Karpas-422 (cell line): ENCODE measurements around the gene GFM1. TPM values are rescaled to one million over a fixed set of nuclear protein-coding genes. Genes with fewer than 3 reads are reported as not detected.

Experiments
- DNase-seq: peaks from one replicate; pipeline ENCODE4 v3.0.0-alpha.2; 2015
- H2AFZ ChIP-seq: fragments of 200-600 bp; sonication (generic); 2 replicates; pipeline ENCODE4 v1.6.1; 2014; ENCODE audit warnings: antibody characterized with exemption, low read length, mixed read lengths
- H3K27ac ChIP-seq: fragments of 200-600 bp; sonication (generic); 2 replicates; pipeline ENCODE4 v1.5.1; 2014; ENCODE audit warnings: mild to moderate bottlenecking, low read length, moderate library complexity
- H3K27me3 ChIP-seq: fragments of 200-600 bp; sonication (generic); 2 replicates; pipeline ENCODE4 v1.6.1; 2014; ENCODE audit warnings: low read length, mixed read lengths
- H3K36me3 ChIP-seq: fragments of 200-600 bp; sonication (generic); 2 replicates; pipeline ENCODE4 v1.6.1; 2014; ENCODE audit warnings: low read length, mixed read lengths; ENCODE audit not compliant: insufficient read depth
- H3K4me1 ChIP-seq: fragments of 200-600 bp; sonication (generic); 2 replicates; pipeline ENCODE4 v1.6.1; 2014; ENCODE audit warnings: mild to moderate bottlenecking, low read length, mixed read lengths
- H3K4me2 ChIP-seq: fragments of 200-600 bp; sonication (generic); 2 replicates; pipeline ENCODE4 v1.6.1; 2014; ENCODE audit warnings: low read length, low read depth, mild to moderate bottlenecking; ENCODE audit not compliant: poor library complexity, severe bottlenecking
- H3K4me3 ChIP-seq: fragments of 200-600 bp; sonication (generic); 2 replicates; pipeline ENCODE4 v1.5.1; 2014; ENCODE audit warnings: mild to moderate bottlenecking, antibody characterized with exemption, low read length, mixed read lengths
- H3K79me2 ChIP-seq: fragments of 200-600 bp; sonication (generic); 2 replicates; pipeline ENCODE4 v1.6.1; 2014; ENCODE audit warnings: mild to moderate bottlenecking, low read length, mixed read lengths
- H3K9ac ChIP-seq: fragments of 200-600 bp; sonication (generic); 2 replicates; pipeline ENCODE4 v1.6.0; 2014; ENCODE audit warnings: low read length
- H3K9me2 ChIP-seq: fragments of 200-600 bp; sonication (generic), shearing (Covaris generic); replicated peaks from 2 replicates; pipeline ENCODE4 v1.6.0; 2014; ENCODE audit warnings: mild to moderate bottlenecking, low read length, moderate library complexity; ENCODE audit not compliant: insufficient read depth
- H3K9me3 ChIP-seq: fragments of 300-700, 200-600 bp; sonication (generic); 2 replicates; pipeline ENCODE4 v1.6.1; 2014; ENCODE audit warnings: low read length, mixed read lengths
- H4K20me1 ChIP-seq: fragments of 200-600 bp; sonication (generic); 2 replicates; pipeline ENCODE4 v1.6.1; 2014; ENCODE audit warnings: mild to moderate bottlenecking, antibody characterized with exemption, low read length, low read depth; ENCODE audit not compliant: insufficient read depth
- total RNA-seq: library from RNA; depleted of rRNA; stranded (reverse); fragments of >200 nt; shearing (Covaris generic); gene quantifications from 2 replicates; pipeline ENCODE4 v1.2.3, GENCODE V29; 2014; ENCODE audit warnings: low replicate concordance

GFM1 gene
- total RNA-seq, 1 experiment from 2014 or later: 74.1 TPM

DNA sequence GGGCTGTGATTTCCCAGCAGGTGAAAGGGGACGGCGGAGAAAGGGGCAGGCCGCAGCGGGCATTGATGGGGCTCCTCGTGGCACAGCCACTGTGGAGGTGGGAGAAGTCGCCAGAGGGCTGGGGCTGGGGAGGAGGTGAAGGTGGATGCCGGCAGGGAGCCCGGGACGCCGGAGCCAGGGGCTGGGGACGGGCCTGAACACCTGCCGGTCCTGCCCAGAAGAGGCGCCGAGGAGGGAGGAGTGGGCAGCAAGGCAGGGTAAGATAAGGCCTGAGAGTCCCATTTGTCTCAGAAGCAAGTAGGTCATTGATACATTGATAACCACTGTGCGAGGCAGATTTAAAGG lies 88.5 kb downstream of the GFM1 start:
- DNase-seq: no peak
- H3K9ac ChIP-seq: no peak overlapping the region
- H4K20me1 ChIP-seq: no peaks in the 10 kb centered on the region
- no peaks in the 10 kb centered on the region for H3K9me2 ChIP-seq
- H3K4me2 ChIP-seq: no peak overlapping the region
- H3K4me3 ChIP-seq: no peak overlapping the region
- no peaks in the 10 kb centered on the region for H3K27me3 ChIP-seq
- no peak overlapping the region for H2AFZ ChIP-seq
- peaks cover 4% of the 10 kb centered on the region for H3K36me3 ChIP-seq
- no peak overlapping the region for H3K27ac ChIP-seq
- H3K9me3 ChIP-seq: peaks cover 3% of the 10 kb centered on the region; the same call in 1 of the 2 replicates
- H3K4me1 ChIP-seq: peaks cover 4% of the 10 kb centered on the region; the same call in 1 of the 2 replicates
- H3K79me2 ChIP-seq: no peaks in the 10 kb centered on the region

DNA sequence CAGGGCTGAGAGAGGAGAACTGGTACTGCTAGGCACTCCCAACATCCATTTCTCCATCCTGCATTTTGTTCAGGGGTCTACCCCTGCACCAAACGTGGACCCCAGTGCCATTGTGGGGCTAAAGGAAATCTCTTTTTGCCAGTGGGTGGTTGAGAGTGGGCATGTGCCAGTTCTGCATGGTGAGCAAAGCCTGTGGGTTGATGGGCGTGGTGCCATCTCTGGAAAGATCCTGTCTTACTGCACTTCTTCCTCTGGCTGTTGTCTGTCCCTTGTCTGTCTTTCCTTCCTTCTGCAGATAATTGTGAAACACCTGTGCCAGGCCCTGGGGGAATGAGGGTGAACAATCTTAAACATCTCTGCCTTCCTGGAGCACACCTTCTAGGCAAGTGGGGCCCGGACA lies 89.3 kb downstream of the GFM1 start:
- no peak overlapping the region for H3K4me2 ChIP-seq
- no peak overlapping the region for H3K27ac ChIP-seq
- DNase-seq: no peak
- H3K9ac ChIP-seq: no peak overlapping the region
- H3K4me3 ChIP-seq: no peak overlapping the region
- peaks cover 3% of the 10 kb centered on the region; the same call in 1 of the 2 replicates for H3K9me3 ChIP-seq
- H3K79me2 ChIP-seq: no peaks in the 10 kb centered on the region
- H3K27me3 ChIP-seq: no peaks in the 10 kb centered on the region
- H3K9me2 ChIP-seq: no peaks in the 10 kb centered on the region
- no peak overlapping the region for H2AFZ ChIP-seq
- no peaks in the 10 kb centered on the region for H3K4me1 ChIP-seq
- peaks cover 4% of the 10 kb centered on the region for H3K36me3 ChIP-seq
- no peaks in the 10 kb centered on the region for H4K20me1 ChIP-seq

DNA sequence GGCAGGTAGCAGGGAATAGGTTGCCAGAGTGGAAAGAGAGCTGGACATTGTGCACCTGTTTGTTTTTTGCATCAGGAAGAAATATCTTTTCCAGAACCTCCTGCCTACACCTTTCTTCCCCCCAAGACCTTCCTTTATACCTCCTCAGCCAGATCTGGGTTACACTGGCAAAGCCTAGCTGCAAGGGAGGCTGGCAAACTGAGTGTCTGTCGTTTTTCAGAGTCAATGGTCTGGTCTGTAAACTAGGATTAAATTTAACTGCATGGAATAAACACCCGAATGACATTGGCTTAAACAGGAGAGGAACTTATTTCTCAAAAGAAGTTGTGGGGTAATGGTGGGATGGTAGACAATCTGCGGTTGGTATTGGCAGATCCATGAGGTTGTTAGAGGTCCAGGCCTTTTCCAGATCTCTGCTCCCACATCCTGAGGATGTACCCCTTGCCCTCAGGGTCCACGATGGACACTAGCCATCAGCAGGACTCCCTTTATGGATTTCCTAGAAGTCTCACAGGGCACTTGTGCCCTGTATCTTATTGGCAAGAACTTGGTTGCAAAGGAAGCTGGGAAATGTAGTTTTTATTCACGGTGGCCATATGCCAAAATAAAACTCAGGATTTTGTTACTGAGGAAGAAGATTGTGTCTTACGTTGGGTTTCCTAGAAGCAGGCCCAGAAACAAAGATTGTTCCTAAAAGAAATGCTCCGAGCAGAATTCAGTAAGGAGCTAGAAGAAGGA lies 91.1 kb downstream of the GFM1 start:
- H2AFZ ChIP-seq: no peak overlapping the region
- no peak overlapping the region for H3K4me2 ChIP-seq
- DNase-seq: no peak
- H3K27ac ChIP-seq: no peak overlapping the region
- H3K4me3 ChIP-seq: no peak overlapping the region
- H3K79me2 ChIP-seq: no peaks in the 10 kb centered on the region
- no peaks in the 10 kb centered on the region for H3K27me3 ChIP-seq
- no peaks in the 10 kb centered on the region for H3K4me1 ChIP-seq
- H3K9me3 ChIP-seq: peaks cover 3% of the 10 kb centered on the region; the same call in 1 of the 2 replicates
- H3K36me3 ChIP-seq: peaks cover 4% of the 10 kb centered on the region
- no peaks in the 10 kb centered on the region for H3K9me2 ChIP-seq
- H3K9ac ChIP-seq: no peak overlapping the region
- H4K20me1 ChIP-seq: no peaks in the 10 kb centered on the region

DNA sequence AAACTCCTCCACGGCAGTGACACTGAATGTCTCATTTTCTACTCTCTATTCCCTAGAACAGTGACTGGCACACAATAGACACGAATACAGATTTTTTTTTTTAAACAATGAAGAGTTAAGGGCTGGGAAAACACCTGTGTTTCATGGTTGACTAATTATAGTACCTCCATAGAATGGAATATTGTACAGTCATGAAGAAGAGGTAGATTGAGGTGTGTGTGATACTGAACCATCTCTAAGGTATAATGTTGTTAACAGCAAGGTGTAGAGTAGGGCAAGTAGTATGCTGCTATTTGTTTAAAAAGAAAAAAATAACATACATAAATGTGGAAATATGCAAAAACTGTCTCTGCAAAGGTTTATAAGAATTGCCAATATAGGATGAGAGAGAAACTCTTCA lies 93.1 kb downstream of the GFM1 start:
- H3K27me3 ChIP-seq: no peaks in the 10 kb centered on the region
- H3K4me2 ChIP-seq: no peak overlapping the region
- H2AFZ ChIP-seq: no peak overlapping the region
- no peaks in the 10 kb centered on the region for H3K4me1 ChIP-seq
- no peaks in the 10 kb centered on the region; the same call in 1 of the 2 replicates for H3K36me3 ChIP-seq
- no peak for DNase-seq
- H3K9ac ChIP-seq: no peak overlapping the region
- no peaks in the 10 kb centered on the region for H3K79me2 ChIP-seq
- H4K20me1 ChIP-seq: no peaks in the 10 kb centered on the region
- peaks cover 3% of the 10 kb centered on the region; the same call in 1 of the 2 replicates for H3K9me3 ChIP-seq
- no peak overlapping the region for H3K4me3 ChIP-seq
- no peak overlapping the region for H3K27ac ChIP-seq
- H3K9me2 ChIP-seq: no peaks in the 10 kb centered on the region

DNA sequence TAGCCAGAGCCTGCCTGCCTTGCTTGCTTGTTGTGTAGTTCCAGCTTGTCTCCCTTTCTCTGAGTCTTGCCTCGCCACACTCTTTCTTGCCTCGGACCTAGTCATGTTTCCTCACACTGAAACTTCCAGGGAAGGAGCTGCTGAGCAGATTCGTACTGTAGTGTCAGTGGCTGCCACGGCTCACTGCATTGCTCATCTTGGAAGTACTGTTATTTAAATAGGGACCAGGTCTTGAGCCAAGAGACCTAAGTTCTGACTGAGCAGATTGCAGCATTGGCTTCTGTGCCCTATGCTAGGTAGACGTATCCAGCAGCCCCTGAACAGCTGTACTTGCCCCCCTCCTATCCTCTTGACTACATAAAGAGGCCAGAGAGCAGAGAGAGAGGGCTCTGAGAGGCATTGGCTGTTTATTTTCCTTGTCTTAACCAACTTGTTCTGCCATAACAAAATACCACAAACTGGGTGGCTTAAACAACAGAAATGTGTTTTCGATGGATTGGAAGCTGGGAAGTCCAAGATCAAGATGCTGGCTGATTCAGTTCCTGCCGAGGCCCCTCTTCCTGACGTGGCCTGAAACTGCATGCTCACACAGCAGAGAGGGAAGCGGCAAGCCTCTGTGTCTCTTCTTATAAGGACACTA lies 93.8 kb downstream of the GFM1 start:
- no peak overlapping the region for H2AFZ ChIP-seq
- H3K4me2 ChIP-seq: no peak overlapping the region
- H3K27me3 ChIP-seq: no peaks in the 10 kb centered on the region
- H3K36me3 ChIP-seq: peaks cover 5% of the 10 kb centered on the region; the same call in 1 of the 2 replicates
- no peak overlapping the region for H3K9ac ChIP-seq
- no peaks in the 10 kb centered on the region for H3K79me2 ChIP-seq
- peaks cover 3% of the 10 kb centered on the region; the same call in 1 of the 2 replicates for H3K9me3 ChIP-seq
- no peak overlapping the region for H3K27ac ChIP-seq
- H3K4me3 ChIP-seq: no peak overlapping the region
- no peaks in the 10 kb centered on the region for H3K9me2 ChIP-seq
- no peak for DNase-seq
- no peaks in the 10 kb centered on the region for H4K20me1 ChIP-seq
- peaks cover 5% of the 10 kb centered on the region for H3K4me1 ChIP-seq

DNA sequence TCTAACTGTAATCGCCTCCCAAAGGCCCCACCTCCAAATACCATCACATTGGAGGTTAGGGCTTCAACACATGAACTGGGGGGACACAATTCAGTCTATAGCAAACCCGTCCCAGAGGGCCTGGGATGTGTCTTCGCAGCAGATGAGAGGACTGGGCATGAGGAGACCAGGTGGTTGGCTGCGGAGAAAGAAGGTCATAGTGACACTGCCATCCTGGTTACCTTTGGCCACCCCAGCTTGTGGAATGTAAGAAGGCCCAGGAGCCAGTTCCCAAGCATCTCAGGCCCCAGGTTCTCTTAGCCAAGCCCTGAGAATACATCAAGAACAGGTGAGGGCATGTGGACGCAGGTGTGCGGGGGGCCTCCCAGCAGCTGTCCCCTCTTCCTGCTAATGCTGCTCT lies 94.3 kb downstream of the GFM1 start:
- H4K20me1 ChIP-seq: no peaks in the 10 kb centered on the region
- no peak overlapping the region for H3K4me3 ChIP-seq
- no peaks in the 10 kb centered on the region for H3K27me3 ChIP-seq
- H3K79me2 ChIP-seq: no peaks in the 10 kb centered on the region
- H3K9me2 ChIP-seq: no peaks in the 10 kb centered on the region
- H3K4me2 ChIP-seq: no peak overlapping the region
- peaks cover 6% of the 10 kb centered on the region; the same call in 1 of the 2 replicates for H3K36me3 ChIP-seq
- no peak overlapping the region for H3K9ac ChIP-seq
- H3K4me1 ChIP-seq: peaks cover 9% of the 10 kb centered on the region
- no peak overlapping the region for H2AFZ ChIP-seq
- DNase-seq: no peak
- no peak overlapping the region for H3K27ac ChIP-seq
- peaks cover 3% of the 10 kb centered on the region; the same call in 1 of the 2 replicates for H3K9me3 ChIP-seq

DNA sequence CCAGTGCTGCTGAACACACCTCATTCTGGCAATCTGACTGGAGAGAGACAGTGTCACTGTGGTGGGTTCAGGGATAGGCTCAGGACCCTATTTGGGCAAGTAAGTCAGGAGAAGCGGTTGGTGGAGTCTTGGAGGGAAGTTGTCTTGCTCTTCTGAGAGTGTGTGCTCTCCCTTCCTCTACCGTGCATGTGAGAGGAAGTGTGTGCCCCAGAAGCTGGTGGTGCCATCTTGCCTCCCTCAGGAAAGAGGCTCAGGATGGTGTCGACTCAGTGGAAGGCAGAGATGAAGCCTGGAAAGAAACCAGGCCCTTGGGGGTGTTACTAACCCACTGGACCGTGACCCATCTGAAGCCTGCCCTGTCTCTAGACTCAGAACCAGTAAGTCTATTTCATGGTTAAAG lies 94.8 kb downstream of the GFM1 start:
- DNase-seq: no peak
- Histone ChIP-seq H3K4me2 (no peak overlapping the region), H3K9me2 (no peaks in the 10 kb centered on the region), H3K36me3 (peaks cover 6% of the 10 kb centered on the region; the same call in 1 of the 2 replicates), H3K4me3 (no peak overlapping the region), H2AFZ (no peak overlapping the region), H3K9me3 (peaks cover 3% of the 10 kb centered on the region; the same call in 1 of the 2 replicates), H4K20me1 (no peaks in the 10 kb centered on the region), H3K4me1 (peaks cover 9% of the 10 kb centered on the region), H3K79me2 (no peaks in the 10 kb centered on the region), H3K27ac (no peak overlapping the region), H3K9ac (no peak overlapping the region), H3K27me3 (no peaks in the 10 kb centered on the region)

DNA sequence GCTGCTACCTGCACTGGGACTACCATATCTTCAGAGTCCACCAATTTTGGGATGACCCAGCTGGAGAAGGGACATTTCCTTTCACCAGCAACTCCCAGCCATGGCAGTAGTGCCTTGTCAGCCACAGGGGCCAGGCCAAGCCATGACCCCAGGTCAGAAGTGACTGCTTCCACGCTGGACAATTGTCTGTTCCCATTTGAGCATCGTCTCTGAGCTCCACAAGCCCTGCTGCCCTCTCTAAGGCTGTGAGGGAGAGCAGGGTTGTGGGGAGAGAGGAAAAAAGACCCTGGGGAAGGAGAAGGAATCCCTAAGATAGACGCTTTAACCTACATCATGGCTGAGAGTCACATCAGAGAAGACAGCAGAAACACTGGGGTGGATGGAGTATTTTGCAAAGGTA lies 95.3 kb downstream of the GFM1 start:
- no peaks in the 10 kb centered on the region for H3K9me2 ChIP-seq
- peaks cover 6% of the 10 kb centered on the region; the same call in 1 of the 2 replicates for H3K36me3 ChIP-seq
- no peak for DNase-seq
- H2AFZ ChIP-seq: no peak overlapping the region
- peaks cover 3% of the 10 kb centered on the region; the same call in 1 of the 2 replicates for H3K9me3 ChIP-seq
- no peak overlapping the region for H3K9ac ChIP-seq
- H3K4me3 ChIP-seq: no peak overlapping the region
- H3K27me3 ChIP-seq: no peaks in the 10 kb centered on the region
- no peak overlapping the region for H3K4me2 ChIP-seq
- no peaks in the 10 kb centered on the region for H3K79me2 ChIP-seq
- H3K27ac ChIP-seq: no peak overlapping the region
- no peaks in the 10 kb centered on the region for H4K20me1 ChIP-seq
- peaks cover 9% of the 10 kb centered on the region for H3K4me1 ChIP-seq
